T-helper 17 cell (primary cell): Measurements from ENCODE around the gene EGFR. TPM values are rescaled to one million over a fixed set of nuclear protein-coding genes. Genes with fewer than 3 reads are reported as not detected.

Experiments
- ATAC-seq: fragments of 150-1000 bp; cut with Tn5 transposase; 2 replicates; pipeline ENCODE4 v1.10.0; 2021; ENCODE audit warnings: mild to moderate bottlenecking, moderate library complexity
- DNase-seq, 3 donors: peaks; one replicate each; pipeline versions ENCODE4 v3.0.0 to v3.0.0-alpha.2; 2020 to 2021
- H3K9me3 ChIP-seq: one replicate; pipeline ENCODE4 v1.7.0; 2013; ENCODE audit warnings: low read length, mild to moderate bottlenecking; ENCODE audit not compliant: control insufficient read depth, poor library complexity, severe bottlenecking
- H3K27ac Mint-ChIP-seq: one replicate; pipeline ENCODE4 v1.8.0; 2022; ENCODE audit warnings: mild to moderate bottlenecking, moderate library complexity, mixed read lengths
- H3K27me3 Mint-ChIP-seq: one replicate; pipeline ENCODE4 v1.8.0; 2022; ENCODE audit warnings: mixed read lengths
- H3K36me3 Mint-ChIP-seq: one replicate; pipeline ENCODE4 v1.8.0; 2022; ENCODE audit warnings: low read depth, mixed read lengths
- H3K4me1 Mint-ChIP-seq: one replicate; pipeline ENCODE4 v1.8.0; 2022; ENCODE audit warnings: mild to moderate bottlenecking, mixed read lengths
- H3K4me3 Mint-ChIP-seq: one replicate; pipeline ENCODE4 v1.8.0; 2022; ENCODE audit warnings: mild to moderate bottlenecking, moderate library complexity, mixed read lengths
- total RNA-seq, 4 donors: library from RNA in 2 of 4; stranded (reverse) in 2 of 4; gene quantifications; one replicate each; pipeline ENCODE4 v1.2.3 and lab custom pipeline; 2022 to 2026

The EGFR gene
- total RNA-seq, 2 donors from 2014 or later = not detected

GRCh38 chr7:55239406-55239805 lies 220.6 kb downstream of the EGFR start:
- Mint-ChIP-seq H3K4me1 (no peaks in the 10 kb centered on the region), H3K27me3 (peaks cover 73% of the 10 kb centered on the region), H3K27ac (no peak overlapping the region), H3K36me3 (no peaks in the 10 kb centered on the region), H3K4me3 (no peak overlapping the region)
- ATAC-seq (no peak), DNase-seq (no peak)
- H3K9me3 ChIP-seq = no peaks in the 10 kb centered on the region

- no peak for ATAC-seq
- H3K27me3 Mint-ChIP-seq = peaks cover 68% of the 10 kb centered on the region
Measured at GRCh38 chr7:55240418-55241142, 221.8 kb downstream of the EGFR start.

GRCh38 chr7:55241958-55242357 lies 223.1 kb downstream of the EGFR start:
- no peaks in the 10 kb centered on the region for H3K36me3 Mint-ChIP-seq

More at GRCh38 chr7:55240418-55241142, 221.8 kb downstream of the EGFR start:
- Mint-ChIP-seq H3K4me3 (no peak overlapping the region), H3K36me3 (no peaks in the 10 kb centered on the region), H3K4me1 (no peaks in the 10 kb centered on the region), H3K27ac (no peak overlapping the region)
- H3K9me3 ChIP-seq = no peaks in the 10 kb centered on the region
- no peak for DNase-seq

GRCh38 chr7:55242613-55243012 lies 223.8 kb downstream of the EGFR start:
- Mint-ChIP-seq H3K4me1 (no peaks in the 10 kb centered on the region), H3K4me3 (no peak overlapping the region), H3K36me3 (no peaks in the 10 kb centered on the region), H3K27ac (no peak overlapping the region), H3K27me3 (peaks cover 54% of the 10 kb centered on the region)
- ATAC-seq (no peak), DNase-seq (no peak)
- H3K9me3 ChIP-seq = no peaks in the 10 kb centered on the region

More at GRCh38 chr7:55241958-55242357, 223.1 kb downstream of the EGFR start:
- DNase-seq (no peak), ATAC-seq (no peak)
- Mint-ChIP-seq H3K27ac (no peak overlapping the region), H3K4me1 (no peaks in the 10 kb centered on the region), H3K27me3 (peaks cover 59% of the 10 kb centered on the region), H3K4me3 (no peak overlapping the region)
- no peaks in the 10 kb centered on the region for H3K9me3 ChIP-seq

- H3K27me3 Mint-ChIP-seq = peaks cover 56% of the 10 kb centered on the region
- H3K27ac Mint-ChIP-seq = no peak overlapping the region
- DNase-seq (no peak), ATAC-seq (no peak)
- no peaks in the 10 kb centered on the region for H3K4me1 Mint-ChIP-seq
- no peaks in the 10 kb centered on the region for H3K36me3 Mint-ChIP-seq
- H3K9me3 ChIP-seq = no peaks in the 10 kb centered on the region
- no peak overlapping the region for H3K4me3 Mint-ChIP-seq
Measured at GRCh38 chr7:55244006-55244745, 225.4 kb downstream of the EGFR start.

- ATAC-seq (no peak), DNase-seq (no peak)
- no peaks in the 10 kb centered on the region for H3K9me3 ChIP-seq
- H3K27me3 Mint-ChIP-seq = peaks cover 47% of the 10 kb centered on the region
- H3K36me3 Mint-ChIP-seq = no peaks in the 10 kb centered on the region
- no peak overlapping the region for H3K27ac Mint-ChIP-seq
- no peak overlapping the region for H3K4me3 Mint-ChIP-seq
- H3K4me1 Mint-ChIP-seq = no peaks in the 10 kb centered on the region
Measured at GRCh38 chr7:55245271-55245723, 226.5 kb downstream of the EGFR start.

GRCh38 chr7:55246171-55246570 lies 227.4 kb downstream of the EGFR start:
- H3K27me3 Mint-ChIP-seq = peaks cover 46% of the 10 kb centered on the region
- no peak for DNase-seq
- H3K4me1 Mint-ChIP-seq = no peaks in the 10 kb centered on the region
- H3K4me3 Mint-ChIP-seq = no peak overlapping the region
- H3K27ac Mint-ChIP-seq = no peak overlapping the region
- H3K36me3 Mint-ChIP-seq = no peaks in the 10 kb centered on the region
- no peaks in the 10 kb centered on the region for H3K9me3 ChIP-seq
- ATAC-seq = no peak

- H3K27ac Mint-ChIP-seq = no peak overlapping the region
- H3K36me3 Mint-ChIP-seq = no peaks in the 10 kb centered on the region
- ATAC-seq (no peak), DNase-seq (no peak)
- H3K27me3 Mint-ChIP-seq = peaks cover 46% of the 10 kb centered on the region
- H3K4me1 Mint-ChIP-seq = peaks cover 2% of the 10 kb centered on the region
- H3K4me3 Mint-ChIP-seq = no peak overlapping the region
- H3K9me3 ChIP-seq = no peaks in the 10 kb centered on the region
Measured at GRCh38 chr7:55247428-55247827, 228.6 kb downstream of the EGFR start.

- Mint-ChIP-seq H3K4me1 (peaks cover 2% of the 10 kb centered on the region), H3K36me3 (no peaks in the 10 kb centered on the region), H3K4me3 (no peak overlapping the region), H3K27me3 (peaks cover 50% of the 10 kb centered on the region), H3K27ac (no peak overlapping the region)
- no peaks in the 10 kb centered on the region for H3K9me3 ChIP-seq
- ATAC-seq = no peak
- DNase-seq = no peak
Measured at GRCh38 chr7:55248526-55248925, 229.7 kb downstream of the EGFR start.

- Mint-ChIP-seq H3K4me1 (peaks cover 2% of the 10 kb centered on the region), H3K4me3 (no peak overlapping the region), H3K27me3 (peaks cover 58% of the 10 kb centered on the region), H3K27ac (no peak overlapping the region), H3K36me3 (no peaks in the 10 kb centered on the region)
- DNase-seq = no peak
- ATAC-seq = no peak
- no peaks in the 10 kb centered on the region for H3K9me3 ChIP-seq
Measured at GRCh38 chr7:55249332-55249731, 230.5 kb downstream of the EGFR start.

GRCh38 chr7:55250313-55250712 lies 231.5 kb downstream of the EGFR start:
- H3K27ac Mint-ChIP-seq = no peak overlapping the region
- H3K27me3 Mint-ChIP-seq = peaks cover 54% of the 10 kb centered on the region
- H3K36me3 Mint-ChIP-seq = no peaks in the 10 kb centered on the region
- DNase-seq (no peak), ATAC-seq (no peak)
- H3K4me3 Mint-ChIP-seq = no peak overlapping the region
- H3K4me1 Mint-ChIP-seq = peaks cover 4% of the 10 kb centered on the region
- no peaks in the 10 kb centered on the region for H3K9me3 ChIP-seq

GRCh38 chr7:55251313-55251712 lies 232.5 kb downstream of the EGFR start:
- Mint-ChIP-seq H3K27me3 (peaks cover 61% of the 10 kb centered on the region), H3K36me3 (no peaks in the 10 kb centered on the region), H3K27ac (peak overlapping the region; percentile 62), H3K4me3 (no peak overlapping the region), H3K4me1 (peaks cover 8% of the 10 kb centered on the region)
- DNase-seq = no peak
- no peaks in the 10 kb centered on the region for H3K9me3 ChIP-seq
- ATAC-seq = no peak

- Mint-ChIP-seq H3K4me3 (no peak overlapping the region), H3K27ac (peak overlapping the region; percentile 62), H3K36me3 (no peaks in the 10 kb centered on the region), H3K27me3 (peaks cover 61% of the 10 kb centered on the region), H3K4me1 (peaks cover 8% of the 10 kb centered on the region)
- DNase-seq = no peak
- ATAC-seq = no peak
- H3K9me3 ChIP-seq = no peaks in the 10 kb centered on the region
Measured at GRCh38 chr7:55251911-55252310, 233.1 kb downstream of the EGFR start.
